Mucosa of rectum (tissue), 2 donors: Measurements from ENCODE around the gene SIK2.

Experiments used
- H3K27ac ChIP-seq, 2 donors: one replicate each; pipeline ENCODE4 v1.7.0; 2013; ENCODE audit warnings: inconsistent platforms in 2 of 2, low read depth in 2 of 2, low read length in 2 of 2
- H3K27me3 ChIP-seq, 2 donors: one replicate each; pipeline ENCODE4 v1.7.0; 2013; ENCODE audit warnings: low read length in 2 of 2; ENCODE audit not compliant: control insufficient read depth in 2 of 2, insufficient read depth in 2 of 2
- H3K36me3 ChIP-seq, 2 donors: one replicate each; pipeline ENCODE4 v1.7.0; 2013; ENCODE audit warnings: low read length in 2 of 2; ENCODE audit not compliant: control insufficient read depth in 2 of 2, insufficient read depth in 2 of 2
- H3K4me1 ChIP-seq, 2 donors: one replicate each; pipeline ENCODE4 v1.7.0; 2013; ENCODE audit warnings: low read length in 2 of 2, mild to moderate bottlenecking in 1 of 2; ENCODE audit not compliant: control insufficient read depth in 2 of 2, insufficient read depth in 2 of 2
- H3K4me3 ChIP-seq, 2 donors: one replicate each; pipeline ENCODE4 v1.7.0; 2013; ENCODE audit warnings: low read length in 2 of 2
- H3K9ac ChIP-seq, 2 donors: one replicate each; pipeline ENCODE4 v1.7.0; 2013; ENCODE audit warnings: low read length in 2 of 2, low read depth in 1 of 2, mild to moderate bottlenecking in 1 of 2
- H3K9me3 ChIP-seq, 2 donors: one replicate each; pipeline ENCODE4 v1.7.0; 2013; ENCODE audit warnings: low read length in 2 of 2; ENCODE audit not compliant: control insufficient read depth in 2 of 2
- donor health status: healthy.
- donor health status: Normal muscosa, but diverticular disease.

The SIK2 gene

GRCh38 chr11:111741751-111742150 lies 139.5 kb downstream of the SIK2 start:
- Histone ChIP-seq H3K4me1 (peaks cover 0 to 4% of the 10 kb centered on the region in 2 donors), H3K9me3 (no peaks in the 10 kb centered on the region), H3K27ac (no peak overlapping the region), H3K27me3 (no peaks in the 10 kb centered on the region), H3K4me3 (no peak overlapping the region), H3K9ac (no peak overlapping the region), H3K36me3 (peaks cover 33 to 51% of the 10 kb centered on the region in 2 donors)

- H3K27me3 ChIP-seq, result no peaks in the 10 kb centered on the region
- H3K4me3 ChIP-seq, result no peak overlapping the region
- no peak overlapping the region for H3K9ac ChIP-seq
- no peak overlapping the region for H3K27ac ChIP-seq
- no peaks in the 10 kb centered on the region for H3K9me3 ChIP-seq
- peaks cover 41 to 60% of the 10 kb centered on the region in 2 donors for H3K36me3 ChIP-seq
- H3K4me1 ChIP-seq, result peaks cover 0 to 4% of the 10 kb centered on the region in 2 donors
Observed at GRCh38 chr11:111743700-111744099, 141.5 kb downstream of the SIK2 start.

GRCh38 chr11:111745719-111746504 lies 143.7 kb downstream of the SIK2 start:
- H3K27ac ChIP-seq, result no peak overlapping the region
- H3K36me3 ChIP-seq, result peaks cover 43 to 69% of the 10 kb centered on the region in 2 donors
- no peaks in the 10 kb centered on the region for H3K27me3 ChIP-seq
- no peak overlapping the region for H3K9ac ChIP-seq
- H3K9me3 ChIP-seq, result no peaks in the 10 kb centered on the region
- peaks cover 0 to 4% of the 10 kb centered on the region in 2 donors for H3K4me1 ChIP-seq
- no peak overlapping the region for H3K4me3 ChIP-seq

GRCh38 chr11:111748035-111748804 lies 146.0 kb downstream of the SIK2 start:
- H3K4me1 ChIP-seq, result peaks cover 0 to 4% of the 10 kb centered on the region in 2 donors
- peaks cover 41 to 66% of the 10 kb centered on the region in 2 donors for H3K36me3 ChIP-seq
- H3K9ac ChIP-seq, result no peak overlapping the region
- no peaks in the 10 kb centered on the region for H3K27me3 ChIP-seq
- H3K9me3 ChIP-seq, result no peaks in the 10 kb centered on the region
- no peak overlapping the region for H3K4me3 ChIP-seq
- peak overlapping the region in 1 of 2 donors; percentile 6 for H3K27ac ChIP-seq

- peaks cover 41 to 65% of the 10 kb centered on the region in 2 donors for H3K36me3 ChIP-seq
Observed at GRCh38 chr11:111749646-111750045, 147.4 kb downstream of the SIK2 start.

GRCh38 chr11:111756097-111756496 lies 153.8 kb downstream of the SIK2 start:
- Histone ChIP-seq H3K27me3 (no peaks in the 10 kb centered on the region), H3K27ac (peak overlapping the region; percentile 48 to 51), H3K9me3 (no peaks in the 10 kb centered on the region), H3K4me3 (no peak overlapping the region), H3K9ac (no peak overlapping the region), H3K4me1 (peaks cover 0 to 5% of the 10 kb centered on the region in 2 donors), H3K36me3 (peaks cover 54 to 56% of the 10 kb centered on the region in 2 donors)

More at GRCh38 chr11:111749646-111750045, 147.4 kb downstream of the SIK2 start:
- H3K27ac ChIP-seq, result no peak overlapping the region
- H3K9me3 ChIP-seq, result no peaks in the 10 kb centered on the region
- no peaks in the 10 kb centered on the region for H3K27me3 ChIP-seq
- H3K4me1 ChIP-seq, result peaks cover 0 to 4% of the 10 kb centered on the region in 2 donors
- H3K9ac ChIP-seq, result no peak overlapping the region
- no peak overlapping the region for H3K4me3 ChIP-seq

GRCh38 chr11:111759376-111759775 lies 157.1 kb downstream of the SIK2 start:
- no peak overlapping the region for H3K27ac ChIP-seq

GRCh38 chr11:111759778-111760407 lies 157.6 kb downstream of the SIK2 start:
- Histone ChIP-seq H3K36me3 (peaks cover 52 to 54% of the 10 kb centered on the region in 2 donors), H3K4me1 (peaks cover 4 to 10% of the 10 kb centered on the region in 2 donors), H3K9me3 (no peaks in the 10 kb centered on the region), H3K27ac (no peak overlapping the region), H3K27me3 (no peaks in the 10 kb centered on the region), H3K9ac (no peak overlapping the region), H3K4me3 (no peak overlapping the region)

More at GRCh38 chr11:111759376-111759775, 157.1 kb downstream of the SIK2 start:
- Histone ChIP-seq H3K4me1 (peaks cover 0 to 5% of the 10 kb centered on the region in 2 donors), H3K36me3 (peaks cover 54 to 58% of the 10 kb centered on the region in 2 donors), H3K9me3 (no peaks in the 10 kb centered on the region), H3K4me3 (no peak overlapping the region), H3K9ac (no peak overlapping the region), H3K27me3 (no peaks in the 10 kb centered on the region)

GRCh38 chr11:111761036-111761435 lies 158.8 kb downstream of the SIK2 start:
- no peaks in the 10 kb centered on the region for H3K27me3 ChIP-seq
- H3K27ac ChIP-seq, result no peak overlapping the region
- H3K9me3 ChIP-seq, result no peaks in the 10 kb centered on the region
- no peak overlapping the region for H3K9ac ChIP-seq
- H3K36me3 ChIP-seq, result peaks cover 47 to 49% of the 10 kb centered on the region in 2 donors
- no peak overlapping the region for H3K4me3 ChIP-seq
- peaks cover 5 to 14% of the 10 kb centered on the region in 2 donors for H3K4me1 ChIP-seq
